CD4-positive, alpha-beta T cell (primary cell): ENCODE data around the gene ACACA. TPM values are rescaled to one million over a fixed set of nuclear protein-coding genes. Genes with fewer than 3 reads are reported as not detected.

ENCODE experiments used
- ATAC-seq: fragments of 200-7000 bp; cut with Tn5 transposase; one replicate; pipeline ENCODE4 v1.10.0; 2022; ENCODE audit warnings: mild to moderate bottlenecking; ENCODE audit not compliant: poor library complexity
- CTCF ChIA-PET: fragments of 350-600 bp; sonication (Branson Sonifier 250); formaldehyde crosslinking; loops from one replicate; lab custom pipeline; 2021; ENCODE audit warnings: antibody characterized with exemption, inconsistent platforms; lab: Charles Lee
- POLR2A ChIA-PET: fragments of 350-600 bp; sonication (Branson Sonifier 250); formaldehyde crosslinking; loops from one replicate; lab custom pipeline; 2021; ENCODE audit warnings: antibody characterized with exemption, inconsistent platforms; lab: Charles Lee
- DNase-seq, 14 experiments: peaks; one replicate each; pipeline ENCODE4 v3.0.0-alpha.2; 2013 to 2020; ENCODE audit warnings: mixed read lengths in 2 of 14
- H3K27ac ChIP-seq, 2 donors: one replicate each; pipeline versions ENCODE4 v1.5.1 to v1.7.0; 2013; ENCODE audit warnings: low read length in 2 of 2, low read depth in 1 of 2, mild to moderate bottlenecking in 1 of 2
- H3K27me3 ChIP-seq, 2 experiments: 1 replicate in 1 of 2; 2 replicates in 1 of 2; pipeline versions ENCODE4 v1.6.1 to v1.7.0; 2013; ENCODE audit warnings: low read length in 2 of 2, control low read depth in 1 of 2, mild to moderate bottlenecking in 1 of 2, moderate library complexity in 1 of 2; ENCODE audit not compliant: insufficient read depth in 2 of 2, control insufficient read depth in 1 of 2
- H3K36me3 ChIP-seq: one replicate; pipeline ENCODE4 v1.6.1; 2013; ENCODE audit warnings: low read length, control low read depth; ENCODE audit not compliant: insufficient read depth
- H3K4me1 ChIP-seq: one replicate; pipeline ENCODE4 v1.6.1; 2013; ENCODE audit warnings: low read length, control low read depth; ENCODE audit not compliant: insufficient read depth
- H3K4me3 ChIP-seq: one replicate; pipeline ENCODE4 v1.5.1; 2013; ENCODE audit warnings: mild to moderate bottlenecking, low read length, moderate library complexity
- H3K9me3 ChIP-seq, 2 experiments: 1 replicate in 1 of 2; 2 replicates in 1 of 2; pipeline versions ENCODE4 v1.6.1 to v1.7.0; 2013; ENCODE audit warnings: low read length in 2 of 2, mild to moderate bottlenecking in 2 of 2, control low read depth in 1 of 2, moderate library complexity in 1 of 2; ENCODE audit not compliant: control insufficient read depth in 1 of 2, insufficient read depth in 1 of 2
- H3K27ac Mint-ChIP-seq: one replicate; pipeline ENCODE4 v1.8.0; 2020; ENCODE audit warnings: mixed read lengths
- H3K27me3 Mint-ChIP-seq: one replicate; pipeline ENCODE4 v1.8.0; 2021; ENCODE audit warnings: mixed read lengths
- H3K36me3 Mint-ChIP-seq: one replicate; pipeline ENCODE4 v1.8.0; 2021; ENCODE audit warnings: low read depth, mixed read lengths
- H3K4me1 Mint-ChIP-seq: one replicate; pipeline ENCODE4 v1.8.0; 2021; ENCODE audit warnings: low read depth, mixed read lengths
- H3K4me3 Mint-ChIP-seq: one replicate; pipeline ENCODE4 v1.8.0; 2020; ENCODE audit warnings: mild to moderate bottlenecking, mixed read lengths
- H3K9me3 Mint-ChIP-seq: one replicate; pipeline ENCODE4 v1.8.0; 2020; ENCODE audit warnings: mixed read lengths
- intact Hi-C, 2 experiments: fragments of 100-400 bp; cut with DNase I in 1 of 2; cut with micrococcal nuclease in 1 of 2; formaldehyde crosslinking; loops; one replicate each; pipeline versions ENCODE4 v1.15.1 to v1.9.0; 2023 to 2025; cut with DNase I, micrococcal nuclease
- total RNA-seq, 174 experiments: library from RNA in 2 of 174; stranded (reverse) in 2 of 174; gene quantifications; one replicate each; pipeline ENCODE4 v1.2.3 and lab custom pipeline; 2021 to 2026
- TF ChIP-seq, protein P1 (sequence below): fragments of 200-600 bp; IDR thresholded peaks from one replicate; pipeline ENCODE4 v1.8.0; 2022; ENCODE audit warnings: antibody characterized with exemption, mild to moderate bottlenecking

The ACACA gene
- total RNA-seq, 2 experiments from 2014 or later, result 26.0 to 28.9 TPM

DNA sequence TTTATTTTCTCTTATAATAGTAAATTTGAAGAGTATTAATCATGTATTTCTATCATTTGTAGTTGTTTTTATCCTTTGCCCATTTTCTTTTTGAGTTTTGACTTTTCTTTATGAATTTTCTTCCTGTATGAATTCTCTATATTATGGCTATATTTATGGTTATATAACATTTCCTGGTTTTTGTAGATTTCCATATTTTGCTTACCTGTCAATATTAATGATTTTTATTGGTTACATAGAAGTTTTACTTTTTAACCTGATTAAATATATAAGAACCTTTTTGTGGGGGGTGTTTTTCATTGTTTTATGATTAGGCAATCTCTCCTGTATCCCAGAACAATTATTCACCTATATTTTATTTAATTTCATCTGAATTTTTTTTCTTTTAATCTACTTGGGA lies 364.7 kb downstream of the ACACA start:
- intact Hi-C loops, result loop anchor here in 1 of 2 experiments (10.0 kb wide), 1 partner anchor 193 kb away; no protein-coding TSS in a partner anchor

DNA sequence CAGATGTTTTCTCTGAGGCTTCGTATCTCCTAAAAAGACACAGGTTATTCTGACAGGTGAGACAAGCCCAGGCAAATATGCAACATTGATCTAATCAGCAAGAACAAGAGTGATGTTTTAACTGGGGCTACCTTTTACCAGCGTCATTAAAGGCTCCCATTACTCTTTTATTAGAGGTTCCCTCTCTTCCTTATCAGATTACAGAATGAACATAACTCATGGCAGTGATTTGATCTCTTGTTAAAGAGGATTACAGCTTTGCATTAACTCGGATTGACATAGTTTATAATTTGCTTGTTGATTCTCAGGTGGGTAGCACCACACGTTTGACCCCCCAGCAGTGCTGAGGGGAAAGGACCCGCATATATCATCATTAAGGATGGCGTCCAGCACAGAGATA lies 367.4 kb downstream of the ACACA start:
- Histone ChIP-seq H3K27me3 (no peaks in the 10 kb centered on the region), H3K4me3 (no peak overlapping the region), H3K27ac (no peak overlapping the region), H3K36me3 (peaks cover 17% of the 10 kb centered on the region), H3K9me3 (no peaks in the 10 kb centered on the region), H3K4me1 (no peaks in the 10 kb centered on the region)
- no peaks in the 10 kb centered on the region for H3K27me3 Mint-ChIP-seq
- peak overlapping the region; percentile 18 for H3K27ac Mint-ChIP-seq
- H3K9me3 Mint-ChIP-seq, result no peaks in the 10 kb centered on the region
- CTCF ChIA-PET, result interaction anchor here (2.0 kb wide), 1 partner anchor 8 kb away, joined by 10 read pairs; no protein-coding TSS in a partner anchor
- POLR2A ChIA-PET, result no interaction called here
- H3K4me1 Mint-ChIP-seq, result peaks cover 5% of the 10 kb centered on the region
- intact Hi-C loops, result no loop called here
- peaks cover 51% of the 10 kb centered on the region for H3K36me3 Mint-ChIP-seq
- TF ChIP-seq, protein P1, sequence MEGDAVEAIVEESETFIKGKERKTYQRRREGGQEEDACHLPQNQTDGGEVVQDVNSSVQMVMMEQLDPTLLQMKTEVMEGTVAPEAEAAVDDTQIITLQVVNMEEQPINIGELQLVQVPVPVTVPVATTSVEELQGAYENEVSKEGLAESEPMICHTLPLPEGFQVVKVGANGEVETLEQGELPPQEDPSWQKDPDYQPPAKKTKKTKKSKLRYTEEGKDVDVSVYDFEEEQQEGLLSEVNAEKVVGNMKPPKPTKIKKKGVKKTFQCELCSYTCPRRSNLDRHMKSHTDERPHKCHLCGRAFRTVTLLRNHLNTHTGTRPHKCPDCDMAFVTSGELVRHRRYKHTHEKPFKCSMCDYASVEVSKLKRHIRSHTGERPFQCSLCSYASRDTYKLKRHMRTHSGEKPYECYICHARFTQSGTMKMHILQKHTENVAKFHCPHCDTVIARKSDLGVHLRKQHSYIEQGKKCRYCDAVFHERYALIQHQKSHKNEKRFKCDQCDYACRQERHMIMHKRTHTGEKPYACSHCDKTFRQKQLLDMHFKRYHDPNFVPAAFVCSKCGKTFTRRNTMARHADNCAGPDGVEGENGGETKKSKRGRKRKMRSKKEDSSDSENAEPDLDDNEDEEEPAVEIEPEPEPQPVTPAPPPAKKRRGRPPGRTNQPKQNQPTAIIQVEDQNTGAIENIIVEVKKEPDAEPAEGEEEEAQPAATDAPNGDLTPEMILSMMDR, result no peak
- no peak for ATAC-seq
- no peak for DNase-seq
- no peak overlapping the region for H3K4me3 Mint-ChIP-seq

More for the DNA sequence above, 364.7 kb downstream of the ACACA start:
- ChIA-PET CTCF (interaction anchor here (0.6 kb wide), 1 partner anchor 22 kb away, joined by 3 read pairs; no protein-coding TSS in a partner anchor), POLR2A (no interaction called here)
- no peaks in the 10 kb centered on the region for H3K27me3 Mint-ChIP-seq
- H3K27ac Mint-ChIP-seq, result no peak overlapping the region
- H3K27ac ChIP-seq, result no peak overlapping the region
- H3K4me3 Mint-ChIP-seq, result no peak overlapping the region
- peaks cover 49% of the 10 kb centered on the region for H3K36me3 Mint-ChIP-seq
- no peaks in the 10 kb centered on the region for H3K9me3 Mint-ChIP-seq
- no peak overlapping the region for H3K4me3 ChIP-seq
- H3K36me3 ChIP-seq, result peaks cover 18% of the 10 kb centered on the region
- H3K9me3 ChIP-seq, result no peaks in the 10 kb centered on the region
- H3K27me3 ChIP-seq, result no peaks in the 10 kb centered on the region
- TF ChIP-seq, protein P1, result no peak
- H3K4me1 ChIP-seq, result no peaks in the 10 kb centered on the region
- ATAC-seq (no peak), DNase-seq (no peak)
- H3K4me1 Mint-ChIP-seq, result peaks cover 5% of the 10 kb centered on the region

DNA sequence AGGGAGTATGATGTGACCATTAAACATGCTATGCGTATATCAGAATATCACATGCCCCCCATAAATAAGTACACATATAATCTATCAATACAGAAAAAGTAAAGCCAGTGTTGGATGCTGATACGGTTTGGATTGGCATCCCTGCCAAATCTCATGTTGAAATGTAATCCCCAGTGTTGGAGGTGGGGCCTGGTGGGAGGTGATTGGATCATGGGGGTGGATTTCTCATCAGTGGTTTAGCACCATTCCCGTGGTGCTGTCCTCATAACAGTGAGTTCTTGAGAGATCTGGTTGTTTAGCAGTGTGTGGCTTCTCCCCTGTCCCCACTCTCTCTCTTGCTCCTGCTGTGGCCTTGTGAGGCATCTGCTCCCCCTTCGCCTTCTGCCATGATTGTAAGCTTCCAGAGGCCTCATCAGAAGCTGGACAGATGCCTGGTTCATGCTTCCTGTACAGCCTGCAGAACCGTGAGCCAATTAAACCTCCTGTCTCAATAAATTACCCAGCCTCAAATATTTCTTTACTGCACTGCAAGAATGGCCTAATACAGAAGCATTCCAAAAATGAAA lies 369.0 kb downstream of the ACACA start:
- H3K9me3 Mint-ChIP-seq, result no peaks in the 10 kb centered on the region
- intact Hi-C loops, result no loop called here
- CTCF ChIA-PET, result interaction anchor here (0.8 to 2.0 kb wide), 2 partner anchors 10 to 16 kb away, joined by 3 to 10 read pairs; no protein-coding TSS in a partner anchor

More for the DNA sequence above, 369.0 kb downstream of the ACACA start:
- H3K36me3 ChIP-seq, result peaks cover 13% of the 10 kb centered on the region
- ATAC-seq (no peak), DNase-seq (no peak)
- no peaks in the 10 kb centered on the region for H3K9me3 ChIP-seq
- TF ChIP-seq, protein P1, result no peak
- H3K27me3 ChIP-seq, result no peaks in the 10 kb centered on the region
- POLR2A ChIA-PET, result no interaction called here
- no peak overlapping the region for H3K27ac ChIP-seq
- Mint-ChIP-seq H3K4me1 (no peaks in the 10 kb centered on the region), H3K36me3 (peaks cover 57% of the 10 kb centered on the region), H3K27me3 (no peaks in the 10 kb centered on the region), H3K27ac (no peak overlapping the region), H3K4me3 (no peak overlapping the region)
- no peaks in the 10 kb centered on the region for H3K4me1 ChIP-seq
- H3K4me3 ChIP-seq, result no peak overlapping the region

Other genes with a start within 250 kb of the ACACA start
- gene C17orf78, start 30.9 kb downstream of the ACACA start, total RNA-seq, result not detected
- gene TADA2A, start 50 bp upstream of the ACACA start, total RNA-seq, result 1 to 10 TPM; 6.7 to 8.0 TPM
- gene DUSP14, start 83.1 kb upstream of the ACACA start, total RNA-seq, result 1 to 10 TPM; 4.4 to 4.9 TPM
- 10 to 100 TPM; 40.0 to 45.8 TPM for gene SYNRG, start 202.6 kb upstream of the ACACA start, total RNA-seq
- 10 to 100 TPM; 27.4 to 30.1 TPM for gene DDX52, start 236.6 kb upstream of the ACACA start, total RNA-seq